Measurements from ENCODE around the gene ARFGEF2.

GRCh38 chr20:48983423-48984400, 62.2 kb downstream of the ARFGEF2 start:
- no peak for TF ChIP-seq EZH2 (IDR thresholded peaks at IDR 0.05; ENCODE audit: borderline replicate concordance, insufficient read depth, low read length, poor library complexity, severe bottlenecking)
- no peak for TF ChIP-seq CTCF (IDR thresholded peaks at IDR 0.05; ENCODE audit: poor library complexity, severe bottlenecking)
- TF ChIP-seq SMC3 (conservative IDR thresholded peaks at IDR 0.05; ENCODE audit: poor library complexity) = no peak
